ENCODE results near the gene SEMA4D. TPM values are rescaled to one million over a fixed set of nuclear protein-coding genes. Genes with fewer than 3 reads are reported as not detected.

The SEMA4D gene
- total RNA-seq, 1 experiment from 2014 or later: 8.0 TPM

GRCh38 chr9:89442981-89443814 is 54.7 kb downstream of the SEMA4D start:
- POLR2A ChIA-PET (ENCODE audit: unreplicated experiment): no interaction called here
- intact Hi-C loops (cut with micrococcal nuclease): no loop called here

GRCh38 chr9:89442501-89442978 is 55.4 kb downstream of the SEMA4D start:
- Histone ChIP-seq H2AFZ (ENCODE audit: low read length) (no peak overlapping the region), H4K20me1 (ENCODE audit: low read length) (no peaks in the 10 kb centered on the region), H3F3A (ENCODE audit: low read length, unreplicated experiment) (no peaks in the 10 kb centered on the region), H3K4me2 (ENCODE audit: low read length) (no peak overlapping the region), H3K27ac (ENCODE audit: low read length) (no peak overlapping the region), H3K36me3 (ENCODE audit: low read depth, low read length) (no peaks in the 10 kb centered on the region), H3K9ac (ENCODE audit: low read length) (no peak overlapping the region), H3K27me3 (ENCODE audit: low read length) (no peaks in the 10 kb centered on the region), H3K9me2 (replicated peaks; ENCODE audit: low read length) (no peaks in the 10 kb centered on the region), H3K4me3 (ENCODE audit: low read length) (no peak overlapping the region), H3K79me2 (ENCODE audit: low read length) (no peaks in the 10 kb centered on the region), H3K9me3 (ENCODE audit: low read length) (no peaks in the 10 kb centered on the region), H3K4me1 (ENCODE audit: insufficient read depth, low read length) (no peaks in the 10 kb centered on the region)
- ChIA-PET POLR2A (ENCODE audit: unreplicated experiment) (no interaction called here), CTCF (no interaction called here)
- ATAC-seq (no peak), DNase-seq (no peak)
- intact Hi-C loops (cut with micrococcal nuclease): no loop called here
- BruUV-seq (replicated peaks): no TSS peak
- TF ChIP-seq EZH2phosphoT487 (IDR thresholded peaks at IDR 0.05; ENCODE audit: borderline replicate concordance, low read length): no peak
- TF ChIP-seq EZH2 (IDR thresholded peaks at IDR 0.05; ENCODE audit: low read length, unreplicated experiment): no peak

More at GRCh38 chr9:89442981-89443814, 54.7 kb downstream of the SEMA4D start:
- no peak overlapping the region for H2AFZ ChIP-seq (ENCODE audit: low read length)
- H3K9me2 ChIP-seq (replicated peaks; ENCODE audit: low read length): no peaks in the 10 kb centered on the region
- peak; percentile 45 for ATAC-seq
- H3K4me3 ChIP-seq (ENCODE audit: low read length): no peak overlapping the region
- H3K4me2 ChIP-seq (ENCODE audit: low read length): no peak overlapping the region
- H3K4me1 ChIP-seq (ENCODE audit: insufficient read depth, low read length): no peaks in the 10 kb centered on the region
- H4K20me1 ChIP-seq (ENCODE audit: low read length): no peaks in the 10 kb centered on the region
- TF ChIP-seq EZH2 (IDR thresholded peaks at IDR 0.05; ENCODE audit: low read length, unreplicated experiment): no peak
- no peak for TF ChIP-seq EZH2phosphoT487 (IDR thresholded peaks at IDR 0.05; ENCODE audit: borderline replicate concordance, low read length)
- no peak for TF ChIP-seq CTCF (conservative IDR thresholded peaks at IDR 0.05; ENCODE audit: low read depth, low read length)
- H3K36me3 ChIP-seq (ENCODE audit: low read depth, low read length): no peaks in the 10 kb centered on the region
- H3K9ac ChIP-seq (ENCODE audit: low read length): no peak overlapping the region
- CTCF ChIA-PET: no interaction called here
- H3F3A ChIP-seq (ENCODE audit: low read length, unreplicated experiment): no peaks in the 10 kb centered on the region
- H3K9me3 ChIP-seq (ENCODE audit: low read length): no peaks in the 10 kb centered on the region
- no peaks in the 10 kb centered on the region for H3K79me2 ChIP-seq (ENCODE audit: low read length)
- no peak overlapping the region for H3K27ac ChIP-seq (ENCODE audit: low read length)
- no TSS peak for BruUV-seq (replicated peaks)
- no peaks in the 10 kb centered on the region for H3K27me3 ChIP-seq (ENCODE audit: low read length)
- DNase-seq: no peak

- no peak for TF ChIP-seq EZH2phosphoT487 (IDR thresholded peaks at IDR 0.05; ENCODE audit: borderline replicate concordance, low read length)
- no peak for TF ChIP-seq CTCF (conservative IDR thresholded peaks at IDR 0.05; ENCODE audit: low read depth, low read length)
- TF ChIP-seq EZH2 (IDR thresholded peaks at IDR 0.05; ENCODE audit: low read length, unreplicated experiment): no peak
- Histone ChIP-seq H4K20me1 (ENCODE audit: low read length) (no peaks in the 10 kb centered on the region), H3K4me2 (ENCODE audit: low read length) (no peak overlapping the region), H3K9me3 (ENCODE audit: low read length) (no peaks in the 10 kb centered on the region), H3K36me3 (ENCODE audit: low read depth, low read length) (no peaks in the 10 kb centered on the region), H3F3A (ENCODE audit: low read length, unreplicated experiment) (no peaks in the 10 kb centered on the region), H3K9ac (ENCODE audit: low read length) (no peak overlapping the region), H3K4me1 (ENCODE audit: insufficient read depth, low read length) (no peaks in the 10 kb centered on the region), H2AFZ (ENCODE audit: low read length) (no peak overlapping the region), H3K27me3 (ENCODE audit: low read length) (no peaks in the 10 kb centered on the region), H3K4me3 (ENCODE audit: low read length) (no peak overlapping the region), H3K79me2 (ENCODE audit: low read length) (no peaks in the 10 kb centered on the region), H3K27ac (ENCODE audit: low read length) (no peak overlapping the region), H3K9me2 (replicated peaks; ENCODE audit: low read length) (no peaks in the 10 kb centered on the region)
- ChIA-PET POLR2A (ENCODE audit: unreplicated experiment) (no interaction called here), CTCF (no interaction called here)
- ATAC-seq: no peak
- intact Hi-C loops (cut with micrococcal nuclease): no loop called here
- no peak for DNase-seq
- no TSS peak for BruUV-seq (replicated peaks)
Measured at GRCh38 chr9:89441986-89442385, 55.9 kb downstream of the SEMA4D start.
